SJSA1 (cell line): ENCODE data around the gene SH3GL1. TPM values are rescaled to one million over a fixed set of nuclear protein-coding genes. Genes with fewer than 3 reads are reported as not detected.

Source experiments
- DNase-seq, 2 experiments: peaks; one replicate each; pipeline ENCODE4 v3.0.0-alpha.2; 2015 to 2020; ENCODE audit warnings: low spot score in 2 of 2, low read depth in 1 of 2
- H3K27ac ChIP-seq: fragments of 250-450 bp; sonication (Bioruptor Pico); 2 replicates; pipeline ENCODE4 v1.5.1; 2020; ENCODE audit warnings: mild to moderate bottlenecking, moderate library complexity
- H3K27me3 ChIP-seq: fragments of 250-450 bp; sonication (Bioruptor Pico); replicated peaks from 2 replicates; pipeline ENCODE4 v1.5.1; 2020; ENCODE audit warnings: mild to moderate bottlenecking, moderate library complexity
- H3K36me3 ChIP-seq: fragments of 250-450 bp; sonication (Bioruptor Pico); 2 replicates; pipeline ENCODE4 v1.5.1; 2020; ENCODE audit warnings: mild to moderate bottlenecking
- H3K4me1 ChIP-seq: fragments of 250-450 bp; sonication (Bioruptor Pico); replicated peaks from 2 replicates; pipeline ENCODE4 v1.6.1; 2021; ENCODE audit warnings: mild to moderate bottlenecking
- H3K4me3 ChIP-seq: fragments of 250-450 bp; sonication (Bioruptor Pico); 2 replicates; pipeline ENCODE4 v1.5.1; 2020; ENCODE audit warnings: mild to moderate bottlenecking
- H3K9me3 ChIP-seq: fragments of 250-450 bp; sonication (Bioruptor Pico); replicated peaks from 2 replicates; pipeline ENCODE4 v1.5.1; 2020; ENCODE audit warnings: mild to moderate bottlenecking
- total RNA-seq: library from RNA; depleted of rRNA; stranded (reverse); fragments of >200 nt; shearing (Covaris generic); gene quantifications from 2 replicates; pipeline ENCODE4 v1.2.3, GENCODE V29; 2014

The SH3GL1 gene
- total RNA-seq, 1 experiment from 2014 or later, result 79.7 TPM

DNA sequence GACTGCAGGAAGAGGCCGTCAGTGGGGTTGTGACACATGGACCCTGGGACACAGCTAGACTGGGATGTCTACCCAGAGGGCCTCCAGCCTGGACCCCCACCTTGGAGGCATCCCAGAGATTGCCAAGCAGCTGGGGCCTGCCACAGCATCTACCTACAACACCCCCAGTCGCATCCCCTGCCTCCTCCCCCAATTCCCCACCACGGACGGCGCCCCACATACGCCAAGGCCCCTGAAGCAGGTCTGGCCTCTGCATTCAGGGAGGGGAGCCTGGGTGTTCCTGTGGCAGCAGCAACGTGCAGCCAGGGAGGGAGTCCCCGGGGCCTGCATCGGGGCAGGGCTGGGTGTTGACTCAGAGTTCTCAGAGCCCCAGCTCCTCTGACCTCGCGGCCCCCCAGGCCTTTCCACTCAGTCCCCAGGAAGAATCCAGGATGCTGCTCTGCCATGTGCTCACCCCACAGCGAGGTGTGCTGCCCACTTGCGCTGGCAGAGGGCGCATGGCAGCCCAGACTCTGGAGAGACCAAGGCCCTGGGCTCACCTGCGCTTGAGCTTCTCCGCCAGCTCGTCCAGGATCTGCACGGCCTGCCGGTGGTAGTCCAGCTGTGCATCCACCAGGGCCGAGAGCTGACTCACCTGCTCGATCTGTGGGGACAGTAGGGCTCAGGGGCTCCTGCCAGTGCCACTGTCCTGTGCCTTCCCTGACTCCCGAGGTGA lies 37.4 kb downstream of the SH3GL1 start:
- H3K4me1 ChIP-seq, result no peaks in the 10 kb centered on the region
- H3K27me3 ChIP-seq, result no peaks in the 10 kb centered on the region
- no peak overlapping the region for H3K27ac ChIP-seq
- no peaks in the 10 kb centered on the region for H3K9me3 ChIP-seq
- peaks cover 93% of the 10 kb centered on the region for H3K36me3 ChIP-seq
- peak in 1 of 2 experiments; percentile 42 for DNase-seq
- no peak overlapping the region for H3K4me3 ChIP-seq

DNA sequence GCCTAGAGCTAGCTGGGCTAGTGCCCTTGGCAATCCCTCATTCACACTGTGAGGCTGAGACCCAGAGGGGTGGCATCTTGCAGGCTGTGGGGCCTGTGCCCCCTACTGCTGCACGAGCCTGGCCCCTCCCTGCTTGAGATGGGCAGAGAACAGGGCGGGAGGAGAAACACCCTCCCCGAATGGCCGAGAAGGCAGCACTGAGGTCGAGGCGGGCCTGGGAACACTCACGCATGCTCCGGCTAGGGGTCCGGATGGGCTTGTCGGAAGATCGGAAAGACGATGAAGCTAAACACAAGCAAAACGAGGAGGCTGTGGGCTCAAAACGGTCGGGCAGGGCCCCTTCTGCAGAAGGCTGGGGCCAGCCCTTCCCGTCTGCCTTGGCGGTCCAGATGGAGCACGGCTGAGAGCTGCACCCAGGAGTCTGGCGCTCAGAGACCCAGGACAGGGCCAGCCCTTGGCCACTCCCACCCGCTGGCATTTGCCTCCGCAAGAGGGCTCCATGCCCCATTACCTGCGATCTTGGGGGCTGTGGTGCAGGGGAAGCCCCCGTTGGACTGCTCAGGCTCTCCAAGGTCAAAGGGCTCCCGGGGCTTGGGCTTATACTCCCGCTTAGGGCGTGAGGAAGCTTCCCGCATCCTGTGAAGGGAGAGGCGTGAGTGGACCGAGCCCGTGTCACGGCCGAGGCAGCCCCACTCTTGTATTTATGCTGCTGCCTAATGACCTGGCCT lies 38.1 kb downstream of the SH3GL1 start:
- no peak overlapping the region for H3K27ac ChIP-seq
- no peaks in the 10 kb centered on the region for H3K27me3 ChIP-seq
- no peaks in the 10 kb centered on the region for H3K4me1 ChIP-seq
- no peak for DNase-seq
- no peaks in the 10 kb centered on the region for H3K9me3 ChIP-seq
- H3K36me3 ChIP-seq, result peaks cover 91% of the 10 kb centered on the region
- H3K4me3 ChIP-seq, result no peak overlapping the region

DNA sequence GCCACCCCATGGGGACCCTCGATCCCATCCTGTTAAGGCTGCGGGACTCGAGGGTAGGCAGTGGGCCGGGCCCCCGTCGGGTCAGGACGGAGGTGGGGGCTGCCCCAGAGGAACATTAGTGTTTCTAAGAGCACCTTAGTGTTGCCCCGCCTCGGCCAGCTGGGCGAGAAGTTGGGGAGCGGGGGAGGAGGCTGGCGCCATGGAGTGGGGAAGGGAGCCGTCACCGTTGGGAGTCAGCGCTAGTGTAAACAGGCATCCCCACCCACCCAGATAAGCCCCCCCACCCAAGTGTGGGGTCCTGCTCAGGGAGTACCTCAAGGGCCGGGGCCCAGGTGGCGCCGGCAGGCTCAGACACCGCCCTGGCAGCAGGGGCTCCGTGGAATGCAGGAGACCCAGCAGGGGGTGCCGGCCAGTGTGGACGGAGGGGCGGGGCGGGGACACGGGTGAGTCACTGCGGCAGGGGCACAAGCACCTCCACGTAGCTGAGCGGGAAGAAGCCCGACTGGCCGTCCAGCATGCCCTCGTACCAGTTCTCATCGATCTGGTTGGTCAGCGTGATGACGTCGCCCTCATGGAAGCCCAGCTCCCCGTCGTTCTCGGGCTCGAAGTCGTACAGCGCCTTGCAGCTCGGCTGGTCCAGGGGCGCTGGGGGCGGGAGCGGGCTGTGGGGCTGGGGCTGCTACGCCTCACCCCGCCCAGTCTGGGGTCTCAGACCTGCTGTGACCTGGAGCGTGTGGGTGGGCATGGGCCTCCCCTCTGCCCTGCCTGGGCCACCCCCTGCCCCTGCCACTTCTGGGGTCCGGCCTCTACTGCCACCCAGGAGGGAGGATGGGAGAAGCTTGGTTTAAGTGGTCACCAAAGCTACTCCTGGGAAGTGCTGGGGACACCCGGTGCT lies 38.9 kb downstream of the SH3GL1 start:
- DNase-seq, result peak in 1 of 2 experiments; percentile 45
- no peaks in the 10 kb centered on the region for H3K4me1 ChIP-seq
- no peak overlapping the region for H3K27ac ChIP-seq
- no peaks in the 10 kb centered on the region for H3K27me3 ChIP-seq
- no peak overlapping the region for H3K4me3 ChIP-seq
- no peaks in the 10 kb centered on the region for H3K9me3 ChIP-seq
- H3K36me3 ChIP-seq, result peaks cover 92% of the 10 kb centered on the region

DNA sequence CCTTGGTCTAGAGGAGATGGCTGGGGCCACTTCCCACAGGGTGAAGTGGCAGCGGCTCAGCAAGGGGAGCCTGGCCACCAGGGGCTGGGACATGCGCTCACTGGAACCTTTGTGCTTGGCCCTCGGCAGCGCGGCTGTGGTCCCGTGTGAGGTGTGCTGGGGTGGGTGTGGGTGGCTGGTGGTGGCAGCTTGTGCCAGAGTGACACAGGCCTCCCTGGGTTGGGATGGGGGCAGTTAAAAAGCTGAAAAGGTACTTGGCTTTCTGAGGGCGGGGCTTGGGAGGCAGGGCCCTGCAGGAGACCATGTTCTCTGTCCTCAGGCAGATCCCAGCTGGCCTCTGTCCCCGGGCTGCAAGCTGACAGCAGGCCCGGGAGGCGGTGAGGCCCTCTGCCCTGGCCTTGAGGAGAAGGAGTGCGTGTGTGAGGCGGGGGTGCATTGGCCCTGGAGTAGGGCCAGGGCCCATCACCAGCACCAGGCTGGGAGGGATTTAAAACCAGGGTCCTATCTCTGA lies 39.7 kb downstream of the SH3GL1 start:
- Histone ChIP-seq H3K4me3 (no peak overlapping the region), H3K4me1 (no peaks in the 10 kb centered on the region), H3K27ac (no peak overlapping the region), H3K27me3 (no peaks in the 10 kb centered on the region), H3K9me3 (no peaks in the 10 kb centered on the region), H3K36me3 (peaks cover 90% of the 10 kb centered on the region)
- DNase-seq, result peak in 1 of 2 experiments; percentile 40

DNA sequence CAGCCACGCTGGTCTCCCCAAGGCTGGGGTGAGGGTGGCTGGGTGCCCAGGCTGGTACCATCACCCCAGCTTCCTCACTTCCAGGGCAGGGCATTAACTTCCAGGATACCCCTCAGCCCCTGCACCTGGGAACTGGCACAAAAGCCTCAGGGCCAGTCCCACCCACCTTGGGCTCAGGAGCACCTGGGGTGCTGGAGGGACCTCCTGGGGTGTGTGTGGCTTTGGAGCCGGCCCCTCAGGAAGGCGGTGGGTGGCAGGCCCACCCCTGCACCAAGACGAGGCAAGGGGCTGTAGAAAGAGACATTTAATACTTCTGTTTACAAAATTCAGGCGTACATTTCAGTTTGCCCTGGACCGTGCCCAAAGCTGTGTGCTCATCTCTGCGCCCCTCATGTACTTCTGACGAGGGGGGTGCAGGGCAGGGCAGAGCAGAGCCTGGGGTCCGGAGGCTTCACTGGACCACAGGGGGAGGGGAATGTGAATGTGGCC lies 40.2 kb downstream of the SH3GL1 start:
- Histone ChIP-seq H3K4me3 (no peak overlapping the region), H3K4me1 (no peaks in the 10 kb centered on the region), H3K36me3 (peaks cover 84% of the 10 kb centered on the region), H3K27ac (no peak overlapping the region), H3K9me3 (no peaks in the 10 kb centered on the region), H3K27me3 (no peaks in the 10 kb centered on the region)
- no peak for DNase-seq

DNA sequence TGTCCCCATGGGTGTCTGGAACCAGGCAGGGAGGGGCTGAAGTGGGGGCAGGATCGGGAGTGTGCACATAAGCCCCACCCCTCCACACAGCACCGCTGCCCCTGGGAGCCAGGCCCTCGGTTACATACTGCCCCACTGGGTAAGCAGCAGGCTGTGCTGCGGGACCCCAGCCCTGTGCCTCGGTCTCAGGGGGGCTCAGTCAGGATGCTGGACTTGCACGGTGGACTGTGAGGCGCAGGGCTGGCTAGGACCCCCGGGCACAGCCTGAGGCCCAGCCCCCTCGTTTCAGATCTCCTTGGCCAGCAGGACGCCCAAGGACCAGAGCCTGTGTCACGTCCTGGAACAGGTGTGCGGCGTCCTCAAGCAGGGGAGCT lies 40.7 kb downstream of the SH3GL1 start:
- Histone ChIP-seq H3K4me1 (no peaks in the 10 kb centered on the region), H3K36me3 (peaks cover 80% of the 10 kb centered on the region), H3K27me3 (no peaks in the 10 kb centered on the region), H3K4me3 (no peak overlapping the region), H3K9me3 (no peaks in the 10 kb centered on the region), H3K27ac (no peak overlapping the region)
- peak in 1 of 2 experiments; percentile 48 for DNase-seq

DNA sequence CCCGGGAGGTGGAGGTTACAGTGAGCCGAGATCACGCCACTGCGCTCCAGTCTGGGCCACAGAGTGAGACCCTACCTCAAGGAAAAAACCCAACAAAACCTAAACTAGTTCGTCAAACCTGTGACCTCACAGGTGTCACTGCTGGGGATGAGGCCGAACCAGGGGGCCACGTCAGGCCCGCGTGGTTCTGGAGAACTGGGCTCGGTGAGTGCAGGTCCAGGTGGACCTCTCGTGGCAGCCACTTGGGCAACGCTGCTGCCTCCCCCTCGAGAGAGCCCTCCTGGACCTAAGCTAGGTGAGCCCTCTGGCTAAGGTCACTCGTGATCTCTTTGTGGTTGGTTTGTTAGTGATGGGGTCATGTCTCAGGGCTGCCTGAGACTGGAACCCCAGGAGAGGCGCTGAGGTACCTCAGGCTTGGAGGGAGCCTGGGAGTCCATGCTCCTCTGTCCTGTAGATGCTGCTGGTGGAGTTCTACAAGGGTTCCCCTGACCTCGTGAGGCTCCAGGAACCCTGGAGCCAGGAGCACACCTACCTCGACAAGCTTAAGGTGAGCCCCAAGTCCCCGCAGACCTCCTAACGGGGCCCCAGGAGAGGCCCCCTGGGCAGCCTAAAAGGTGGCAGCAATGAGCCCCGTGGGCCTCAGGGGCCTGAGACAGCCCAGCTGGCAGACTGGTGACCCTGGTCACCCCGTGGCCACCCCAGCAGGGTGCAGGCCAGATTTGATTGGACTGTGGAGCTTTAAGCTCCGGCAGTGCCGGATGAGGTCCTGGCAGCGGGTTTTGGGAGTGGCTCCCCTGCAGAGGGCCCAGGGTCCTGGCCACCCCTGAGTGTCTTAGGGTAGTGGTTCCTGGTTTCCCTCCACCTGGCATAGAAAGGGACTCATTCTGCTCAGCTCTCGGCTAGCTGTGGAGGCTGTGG lies 41.4 kb downstream of the SH3GL1 start:
- Histone ChIP-seq H3K4me3 (no peak overlapping the region), H3K4me1 (no peaks in the 10 kb centered on the region), H3K36me3 (peaks cover 78% of the 10 kb centered on the region), H3K27ac (no peak overlapping the region), H3K9me3 (no peaks in the 10 kb centered on the region), H3K27me3 (no peaks in the 10 kb centered on the region)
- no peak for DNase-seq

DNA sequence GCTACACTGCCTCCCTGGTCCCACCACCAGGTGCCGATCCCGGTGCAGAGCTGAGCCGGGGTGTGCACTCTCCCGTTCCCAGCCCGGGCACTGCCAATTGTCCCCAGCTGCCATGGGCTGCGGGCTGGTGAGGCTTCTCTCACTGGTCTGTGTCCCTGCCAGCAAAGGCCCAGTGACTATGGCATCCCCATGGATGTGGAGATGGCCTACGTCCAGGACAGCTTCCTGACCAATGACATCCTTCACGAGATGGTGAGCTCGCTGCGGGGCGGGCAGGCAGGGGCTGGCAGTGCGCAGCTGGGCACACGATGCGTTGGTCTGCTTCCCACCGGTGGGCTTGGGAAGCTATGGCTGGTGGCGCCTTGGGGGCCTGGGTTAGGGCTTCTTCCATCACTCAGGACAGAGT lies 42.4 kb downstream of the SH3GL1 start:
- Histone ChIP-seq H3K4me3 (no peak overlapping the region), H3K36me3 (peaks cover 67% of the 10 kb centered on the region), H3K9me3 (no peaks in the 10 kb centered on the region), H3K27me3 (no peaks in the 10 kb centered on the region), H3K27ac (no peak overlapping the region), H3K4me1 (no peaks in the 10 kb centered on the region)
- DNase-seq, result peak in 1 of 2 experiments; percentile 41

DNA sequence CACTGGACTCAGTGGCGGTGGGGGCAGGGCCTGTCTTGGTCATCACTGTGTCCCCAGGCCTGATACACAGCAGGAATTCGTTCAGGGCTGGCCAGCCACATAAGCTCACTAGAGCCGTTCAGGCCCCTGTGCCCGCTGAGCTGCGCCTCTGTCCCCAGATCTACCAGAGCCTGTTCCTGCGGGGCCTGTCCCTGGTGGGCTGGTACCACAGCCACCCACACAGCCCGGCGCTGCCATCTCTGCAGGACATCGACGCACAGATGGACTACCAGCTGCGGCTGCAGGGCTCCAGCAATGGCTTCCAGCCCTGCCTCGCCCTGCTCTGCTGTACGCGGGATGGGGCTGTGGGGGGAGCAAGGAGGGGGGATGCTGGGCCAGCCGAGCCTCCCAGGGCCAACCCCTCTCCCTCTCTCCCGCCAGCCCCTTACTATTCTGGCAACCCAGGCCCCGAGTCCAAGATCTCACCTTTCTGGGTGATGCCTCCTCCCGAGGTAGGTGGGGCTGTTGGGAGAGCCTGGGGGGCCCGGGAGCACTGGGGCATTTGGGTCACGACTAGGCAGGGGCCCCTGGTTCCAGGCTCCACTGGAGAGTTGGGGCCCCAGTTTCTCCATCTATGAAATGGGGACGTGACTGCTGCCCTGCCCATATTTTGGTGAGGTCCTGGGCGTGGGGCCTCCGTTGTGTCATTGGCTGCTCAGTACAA lies 43.1 kb downstream of the SH3GL1 start:
- H3K4me1 ChIP-seq, result no peaks in the 10 kb centered on the region
- no peaks in the 10 kb centered on the region for H3K9me3 ChIP-seq
- no peaks in the 10 kb centered on the region for H3K27me3 ChIP-seq
- peaks cover 63% of the 10 kb centered on the region for H3K36me3 ChIP-seq
- peak in 1 of 2 experiments; percentile 45 for DNase-seq
- no peak overlapping the region for H3K4me3 ChIP-seq
- H3K27ac ChIP-seq, result no peak overlapping the region

DNA sequence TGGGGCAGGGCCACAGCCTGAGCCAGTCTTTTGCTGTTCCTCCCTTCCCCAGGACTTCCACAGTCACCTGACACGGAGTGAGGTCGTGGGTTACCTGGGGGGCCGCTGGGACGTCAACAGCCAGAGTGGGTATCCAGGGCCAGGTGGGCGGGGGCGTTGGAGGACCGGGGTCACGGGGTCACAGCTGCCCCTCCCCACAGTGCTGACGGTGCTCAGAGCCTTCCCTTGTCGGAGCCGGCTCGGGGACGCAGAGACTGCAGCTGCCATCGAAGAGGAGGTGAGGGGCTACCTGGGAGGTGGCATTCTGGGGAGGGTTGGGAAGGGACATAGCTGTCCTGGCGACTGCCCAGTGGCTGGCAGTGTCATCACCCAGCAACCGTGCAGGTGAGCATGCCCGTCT lies 45.5 kb downstream of the SH3GL1 start:
- Histone ChIP-seq H3K4me1 (no peaks in the 10 kb centered on the region), H3K36me3 (peaks cover 40% of the 10 kb centered on the region), H3K27me3 (no peaks in the 10 kb centered on the region), H3K27ac (no peak overlapping the region), H3K9me3 (no peaks in the 10 kb centered on the region), H3K4me3 (no peak overlapping the region)
- DNase-seq, result peak in 1 of 2 experiments; percentile 37

DNA sequence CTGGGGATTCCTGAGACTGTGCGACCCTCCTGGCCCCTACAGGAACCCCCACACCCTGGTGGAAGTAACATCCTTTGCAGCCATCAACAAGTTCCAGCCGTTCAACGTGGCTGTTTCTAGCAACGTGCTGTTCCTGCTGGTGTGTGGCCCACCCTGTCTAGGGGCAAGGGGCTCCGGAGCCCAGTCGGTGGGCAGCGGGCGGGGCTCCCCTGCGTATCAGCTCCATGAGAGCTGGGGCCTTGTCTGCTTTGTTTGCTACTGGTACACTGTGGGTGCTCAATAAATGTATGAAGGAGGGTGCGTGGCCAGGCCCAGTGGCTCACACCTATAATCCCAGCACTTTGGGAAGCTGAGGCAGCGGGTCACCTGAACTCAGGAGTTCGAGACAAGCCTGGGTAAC lies 46.1 kb downstream of the SH3GL1 start:
- DNase-seq, result no peak
- H3K27ac ChIP-seq, result no peak overlapping the region
- no peaks in the 10 kb centered on the region for H3K4me1 ChIP-seq
- H3K9me3 ChIP-seq, result no peaks in the 10 kb centered on the region
- H3K27me3 ChIP-seq, result no peaks in the 10 kb centered on the region
- no peak overlapping the region for H3K4me3 ChIP-seq
- H3K36me3 ChIP-seq, result peaks cover 34% of the 10 kb centered on the region

DNA sequence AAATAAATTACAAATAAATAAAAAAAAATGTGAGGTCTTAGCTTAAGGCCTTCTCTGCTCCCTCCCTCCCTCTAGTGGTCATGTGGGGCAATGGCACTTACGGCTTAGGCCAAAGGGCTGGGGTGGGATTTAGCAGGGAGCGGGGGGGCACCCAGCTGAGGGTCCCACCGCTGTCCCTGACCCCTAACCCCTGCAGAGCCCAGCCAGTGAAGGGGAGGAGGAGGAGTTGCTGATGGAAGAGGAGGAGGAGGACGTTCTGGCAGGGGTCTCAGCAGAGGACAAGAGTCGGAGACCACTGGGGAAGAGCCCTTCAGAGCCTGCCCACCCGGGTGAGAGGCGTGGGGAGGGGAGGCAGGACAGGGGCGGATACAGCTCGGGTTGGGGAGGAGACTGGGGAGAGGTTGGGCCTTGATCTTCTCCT lies 47.6 kb downstream of the SH3GL1 start:
- Histone ChIP-seq H3K4me1 (no peaks in the 10 kb centered on the region), H3K9me3 (no peaks in the 10 kb centered on the region), H3K36me3 (peaks cover 18% of the 10 kb centered on the region), H3K27me3 (no peaks in the 10 kb centered on the region), H3K4me3 (no peak overlapping the region), H3K27ac (no peak overlapping the region)
- peak; percentile 46 to 75 for DNase-seq
